ENCODE data around the gene MFSD2B.
A peak's percentile ranks its signal among the peaks of the same experiment; 100 is the strongest.
"Not testable (repeated sequence)": the region's sequence is repeated elsewhere in the genome, so short reads cannot be mapped to it uniquely, and the experiment has no call there.

The MFSD2B gene

GRCh38 chr2:24038786-24039499 is 29.1 kb downstream of the MFSD2B start:
- no peak for TF ChIP-seq CTCF (IDR thresholded peaks at IDR 0.05; ENCODE audit: low read depth, low read length)
- H3K4me3 ChIP-seq (ENCODE audit: low read depth, low read length) = no peak overlapping the region

- no peak overlapping the region for H3K4me3 ChIP-seq (ENCODE audit: low read depth, low read length)
- no peak for TF ChIP-seq CTCF (IDR thresholded peaks at IDR 0.05; ENCODE audit: low read depth, low read length)
These were observed 30.6 kb downstream of the MFSD2B start for GRCh38 chr2:24040511-24040910.

- not testable (repeated sequence) for H3K4me3 ChIP-seq (ENCODE audit: low read depth, low read length)
These were observed 33.2 kb downstream of the MFSD2B start for GRCh38 chr2:24043133-24043532.

GRCh38 chr2:24045511-24046508 is 35.9 kb downstream of the MFSD2B start:
- H3K4me3 ChIP-seq (ENCODE audit: low read depth, low read length) = peak overlapping the region; percentile 84
- no peak for TF ChIP-seq CTCF (IDR thresholded peaks at IDR 0.05; ENCODE audit: low read depth, low read length)

GRCh38 chr2:24046599-24046929 is 36.7 kb downstream of the MFSD2B start:
- no peak for TF ChIP-seq CTCF (IDR thresholded peaks at IDR 0.05; ENCODE audit: low read depth, low read length)
- H3K4me3 ChIP-seq (ENCODE audit: low read depth, low read length) = peak overlapping the region; percentile 84

GRCh38 chr2:24046930-24047702 is 37.2 kb downstream of the MFSD2B start, which contains the start of gene WDCP:
Gene WDCP (minus strand): TSS chr2:24047391. CDS start chr2:24039494, 7,897 bp downstream.
- H3K4me3 ChIP-seq (ENCODE audit: low read depth, low read length) = peak within 1 kb of the TSS; percentile 84
- TF ChIP-seq CTCF (IDR thresholded peaks at IDR 0.05; ENCODE audit: low read depth, low read length) = no peak

- TF ChIP-seq CTCF (IDR thresholded peaks at IDR 0.05; ENCODE audit: low read depth, low read length) = no peak
- H3K4me3 ChIP-seq (ENCODE audit: low read depth, low read length) = no peak overlapping the region
These were observed 37.8 kb downstream of the MFSD2B start for GRCh38 chr2:24047703-24048033.

Measured in WI38 (cell line).